ENCODE measurements around the gene AXL. TPM values are rescaled to one million over a fixed set of nuclear protein-coding genes. Genes with fewer than 3 reads are reported as not detected.

Gene AXL
- total RNA-seq, 1 experiment from 2014 or later: 128 TPM

- H3K4me1 ChIP-seq (ENCODE audit: control insufficient read depth, insufficient read depth, low read length): no peaks in the 10 kb centered on the region
- H3K4me3 ChIP-seq (ENCODE audit: low read depth in 2 of 2, low read length in 2 of 2): no peak overlapping the region
- DNase-seq (ENCODE audit: low read depth, low spot score) (no peak), ATAC-seq (no peak)
- H3K36me3 ChIP-seq (ENCODE audit: control insufficient read depth, insufficient read depth, low read length): peaks cover 2% of the 10 kb centered on the region; the same call in 1 of the 2 replicates
- no peaks in the 10 kb centered on the region for H3K27me3 ChIP-seq (ENCODE audit: control insufficient read depth, insufficient read depth, low read length)
- intact Hi-C loops (cut with micrococcal nuclease; ENCODE audit: unreplicated experiment): no loop called here
- H3K9me3 ChIP-seq (ENCODE audit: control insufficient read depth, insufficient read depth, low read depth, low read length): no peaks in the 10 kb centered on the region
- POLR2A ChIA-PET: interaction anchor here (0.5 kb wide), 1 partner anchor 976 kb away, joined by 9 read pairs; no protein-coding TSS in a partner anchor
- no peak overlapping the region for H3K27ac ChIP-seq (ENCODE audit: low read length)
- TF ChIP-seq REST (IDR thresholded peaks at IDR 0.05; ENCODE audit: insufficient read depth in 1 of 2, low read depth in 2 of 2, low read length in 1 of 2) (no peak), POLR2AphosphoS5 (IDR thresholded peaks at IDR 0.05; ENCODE audit: low read depth, low read length) (0 out of 2 replicates have a peak, but pooled peaks have one; percentile 22), TCF7L2 (IDR thresholded peaks at IDR 0.05; ENCODE audit: low read depth, low read length) (no peak)
- in situ Hi-C loops (cut with HindIII; ENCODE audit: low pct_unique_long_range_greater_than_20kb, low sequenced_read_pairs): no loop called here
- BruUV-seq (replicated peaks): no TSS peak
- CTCF ChIA-PET: no interaction called here
These were observed 15.6 kb downstream of the AXL start for GRCh38 chr19:41234512-41235168.

- Histone ChIP-seq H3K9me3 (ENCODE audit: control insufficient read depth, insufficient read depth, low read depth, low read length) (no peaks in the 10 kb centered on the region), H3K27ac (ENCODE audit: low read length) (no peak overlapping the region), H3K36me3 (ENCODE audit: control insufficient read depth, insufficient read depth, low read length) (peaks cover 2% of the 10 kb centered on the region; the same call in 1 of the 2 replicates), H3K4me3 (ENCODE audit: low read depth in 2 of 2, low read length in 2 of 2) (no peak overlapping the region), H3K4me1 (ENCODE audit: control insufficient read depth, insufficient read depth, low read length) (no peaks in the 10 kb centered on the region), H3K27me3 (ENCODE audit: control insufficient read depth, insufficient read depth, low read length) (no peaks in the 10 kb centered on the region)
- DNase-seq (ENCODE audit: low read depth, low spot score) (no peak), ATAC-seq (no peak)
- CTCF ChIA-PET: no interaction called here
- BruUV-seq (replicated peaks): no TSS peak
- POLR2A ChIA-PET: no interaction called here
- intact Hi-C loops (cut with micrococcal nuclease; ENCODE audit: unreplicated experiment) (no loop called here), in situ Hi-C loops (cut with HindIII; ENCODE audit: low pct_unique_long_range_greater_than_20kb, low sequenced_read_pairs) (no loop called here)
- TF ChIP-seq SIN3A (IDR thresholded peaks at IDR 0.05; ENCODE audit: borderline replicate concordance, insufficient read depth, low read depth, low read length) (no peak), TCF7L2 (IDR thresholded peaks at IDR 0.05; ENCODE audit: low read depth, low read length) (no peak), REST (IDR thresholded peaks at IDR 0.05; ENCODE audit: insufficient read depth in 1 of 2, low read depth in 2 of 2, low read length in 1 of 2) (no peak), CTCF (IDR thresholded peaks at IDR 0.05) (no peak), POLR2AphosphoS5 (IDR thresholded peaks at IDR 0.05; ENCODE audit: low read depth, low read length) (no peak)
These were observed 16.5 kb downstream of the AXL start for GRCh38 chr19:41235480-41235879.

All from Panc1 (cell line).